Measurements from ENCODE around the gene HYAL4. TPM values are rescaled to one million over a fixed set of nuclear protein-coding genes. Genes with fewer than 3 reads are reported as not detected.

The HYAL4 gene
- total RNA-seq, 2 donors from 2014 or later: 0.51 to 1.2 TPM

DNA sequence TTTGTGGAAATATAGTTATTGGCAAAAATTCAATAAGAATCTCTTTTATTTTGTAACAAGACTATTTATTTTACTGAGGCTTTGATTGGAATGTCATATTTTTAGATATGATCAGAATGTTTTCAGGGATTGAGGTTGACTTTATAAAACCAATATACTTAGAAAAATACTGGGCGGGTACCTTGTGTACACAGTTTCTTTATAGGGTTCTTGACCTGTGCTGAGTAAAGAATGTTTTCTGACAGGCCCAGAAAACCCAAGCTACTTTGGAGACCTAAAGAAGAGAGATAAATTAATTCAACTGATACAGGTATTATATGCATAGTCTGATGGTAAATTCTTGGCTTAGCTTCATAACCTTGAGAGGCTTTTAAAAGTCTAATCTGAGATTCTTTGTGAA is 56.1 kb downstream of the HYAL4 start:
- H3K4me1 ChIP-seq (ENCODE audit: control insufficient read depth, insufficient read depth, low read length): no peaks in the 10 kb centered on the region
- DNase-seq: no peak
- no peak overlapping the region for H3K27ac ChIP-seq (ENCODE audit: low read depth, low read length)
- peaks cover 40% of the 10 kb centered on the region for H3K9me3 ChIP-seq (ENCODE audit: control insufficient read depth, low read length)
- no peak overlapping the region for H3K4me3 ChIP-seq (ENCODE audit: low read length)
- Mint-ChIP-seq H3K9me3 (peaks cover 51% of the 10 kb centered on the region), H3K4me1 (no peaks in the 10 kb centered on the region), H3K27me3 (ENCODE audit: insufficient read depth) (no peaks in the 10 kb centered on the region), H3K36me3 (ENCODE audit: low read depth) (peaks cover 9% of the 10 kb centered on the region), H3K27ac (no peak overlapping the region), H3K4me3 (no peak overlapping the region)
- TF ChIP-seq, protein P1, sequence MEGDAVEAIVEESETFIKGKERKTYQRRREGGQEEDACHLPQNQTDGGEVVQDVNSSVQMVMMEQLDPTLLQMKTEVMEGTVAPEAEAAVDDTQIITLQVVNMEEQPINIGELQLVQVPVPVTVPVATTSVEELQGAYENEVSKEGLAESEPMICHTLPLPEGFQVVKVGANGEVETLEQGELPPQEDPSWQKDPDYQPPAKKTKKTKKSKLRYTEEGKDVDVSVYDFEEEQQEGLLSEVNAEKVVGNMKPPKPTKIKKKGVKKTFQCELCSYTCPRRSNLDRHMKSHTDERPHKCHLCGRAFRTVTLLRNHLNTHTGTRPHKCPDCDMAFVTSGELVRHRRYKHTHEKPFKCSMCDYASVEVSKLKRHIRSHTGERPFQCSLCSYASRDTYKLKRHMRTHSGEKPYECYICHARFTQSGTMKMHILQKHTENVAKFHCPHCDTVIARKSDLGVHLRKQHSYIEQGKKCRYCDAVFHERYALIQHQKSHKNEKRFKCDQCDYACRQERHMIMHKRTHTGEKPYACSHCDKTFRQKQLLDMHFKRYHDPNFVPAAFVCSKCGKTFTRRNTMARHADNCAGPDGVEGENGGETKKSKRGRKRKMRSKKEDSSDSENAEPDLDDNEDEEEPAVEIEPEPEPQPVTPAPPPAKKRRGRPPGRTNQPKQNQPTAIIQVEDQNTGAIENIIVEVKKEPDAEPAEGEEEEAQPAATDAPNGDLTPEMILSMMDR (conservative IDR thresholded peaks at IDR 0.05): no peak
- WGBS, 2 experiments (ENCODE audit: insufficient coverage in 1 of 2, insufficient read length in 1 of 2): 92 to 100% methylated on average over 1 of the region's 1 CpG
- no peak overlapping the region for H3K9ac ChIP-seq (ENCODE audit: extremely low read depth, low read length, poor library complexity, severe bottlenecking)
- H3K36me3 ChIP-seq (ENCODE audit: control insufficient read depth, insufficient read depth, low read length): no peaks in the 10 kb centered on the region
- H3K27me3 ChIP-seq (ENCODE audit: control insufficient read depth, insufficient read depth, low read length, poor library complexity, severe bottlenecking): no peaks in the 10 kb centered on the region

DNA sequence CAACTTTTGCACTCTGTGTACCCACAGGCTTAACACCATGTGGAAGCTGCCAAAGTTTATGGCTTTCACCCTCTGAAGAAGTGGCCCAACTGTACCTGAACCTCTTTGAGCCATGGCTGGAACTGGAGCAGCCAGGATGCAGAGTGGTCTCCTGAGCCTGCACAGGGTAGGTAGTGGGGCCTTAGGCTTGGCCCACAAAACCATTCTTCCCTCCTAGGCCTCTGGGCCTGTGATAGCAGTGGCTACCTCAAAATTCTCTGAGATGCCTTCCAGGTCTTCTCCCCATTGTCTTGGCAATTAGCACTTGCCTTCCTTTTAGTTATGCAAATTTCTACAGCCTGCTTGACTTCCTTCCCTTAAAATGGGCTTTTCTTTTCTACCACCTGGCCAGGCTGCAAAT is 60.7 kb downstream of the HYAL4 start:
- peaks cover 6% of the 10 kb centered on the region for H3K4me1 Mint-ChIP-seq
- H3K9ac ChIP-seq (ENCODE audit: extremely low read depth, low read length, poor library complexity, severe bottlenecking): no peak overlapping the region
- no peaks in the 10 kb centered on the region for H3K27me3 Mint-ChIP-seq (ENCODE audit: insufficient read depth)
- peaks cover 13% of the 10 kb centered on the region for H3K36me3 Mint-ChIP-seq (ENCODE audit: low read depth)
- no peak overlapping the region for H3K27ac Mint-ChIP-seq
- no peaks in the 10 kb centered on the region for H3K36me3 ChIP-seq (ENCODE audit: control insufficient read depth, insufficient read depth, low read length)
- peaks cover 50% of the 10 kb centered on the region for H3K9me3 Mint-ChIP-seq
- H3K27ac ChIP-seq (ENCODE audit: low read depth, low read length): no peak overlapping the region
- H3K4me3 ChIP-seq (ENCODE audit: low read length): no peak overlapping the region
- TF ChIP-seq, protein P1 (conservative IDR thresholded peaks at IDR 0.05): no peak
- no peaks in the 10 kb centered on the region for H3K27me3 ChIP-seq (ENCODE audit: control insufficient read depth, insufficient read depth, low read length, poor library complexity, severe bottlenecking)
- no peaks in the 10 kb centered on the region for H3K4me1 ChIP-seq (ENCODE audit: control insufficient read depth, insufficient read depth, low read length)
- no peak for DNase-seq
- H3K4me3 Mint-ChIP-seq: no peak overlapping the region
- peaks cover 49% of the 10 kb centered on the region for H3K9me3 ChIP-seq (ENCODE audit: control insufficient read depth, low read length)

DNA sequence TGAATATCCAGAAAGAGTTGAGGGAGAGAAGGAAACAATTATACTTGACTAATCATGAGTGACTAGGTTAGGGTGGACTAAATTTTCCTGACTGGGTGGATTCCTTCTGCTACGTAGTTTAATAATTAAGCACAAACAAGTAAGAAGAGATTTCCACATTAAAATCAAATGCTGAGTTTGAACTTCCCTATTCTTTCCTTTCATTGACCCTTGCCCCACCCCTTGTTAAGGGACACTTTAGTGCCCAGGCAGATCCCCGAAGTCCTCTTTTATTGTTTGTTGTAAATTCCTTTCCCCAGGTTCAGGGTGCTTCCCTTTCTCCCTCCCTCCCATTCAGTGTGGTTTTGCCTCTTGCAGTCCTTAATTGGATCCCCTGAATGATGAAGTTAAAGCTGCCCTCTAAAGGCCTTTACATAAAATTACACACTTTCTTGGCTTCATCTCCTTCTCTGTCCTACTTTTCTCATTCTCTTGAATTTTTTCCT is 71.3 kb downstream of the HYAL4 start:
- H3K27me3 Mint-ChIP-seq (ENCODE audit: insufficient read depth): no peaks in the 10 kb centered on the region
- TF ChIP-seq, protein P1 (conservative IDR thresholded peaks at IDR 0.05): peak; percentile 70
- Histone ChIP-seq H3K27ac (ENCODE audit: low read depth, low read length) (no peak overlapping the region), H3K4me3 (ENCODE audit: low read length) (no peak overlapping the region), H3K36me3 (ENCODE audit: control insufficient read depth, insufficient read depth, low read length) (no peaks in the 10 kb centered on the region), H3K9me3 (ENCODE audit: control insufficient read depth, low read length) (no peaks in the 10 kb centered on the region), H3K27me3 (ENCODE audit: control insufficient read depth, insufficient read depth, low read length, poor library complexity, severe bottlenecking) (no peaks in the 10 kb centered on the region), H3K4me1 (ENCODE audit: control insufficient read depth, insufficient read depth, low read length) (no peaks in the 10 kb centered on the region), H3K9ac (ENCODE audit: extremely low read depth, low read length, poor library complexity, severe bottlenecking) (no peak overlapping the region)
- peak; percentile 54 for DNase-seq
- H3K36me3 Mint-ChIP-seq (ENCODE audit: low read depth): no peaks in the 10 kb centered on the region
- no peak overlapping the region for H3K4me3 Mint-ChIP-seq
- H3K9me3 Mint-ChIP-seq: peaks cover 2% of the 10 kb centered on the region
- H3K4me1 Mint-ChIP-seq: peaks cover 5% of the 10 kb centered on the region
- WGBS, 2 experiments (ENCODE audit: insufficient coverage in 1 of 2, insufficient read length in 1 of 2): 59% methylated on average over 2 of the region's 2 CpGs; no CpG with 5 or more reads in 1 of the 2 experiments
- peak overlapping the region; percentile 23 for H3K27ac Mint-ChIP-seq
